HG02885 (cell line): ENCODE measurements around the gene KIF1A.

Source experiments
- ATAC-seq: cut with Tn5 transposase; IDR thresholded peaks from one replicate; pipeline ENCODE4 v1.9.1; 2021; ENCODE audit warnings: mild to moderate bottlenecking; ENCODE audit not compliant: unreplicated experiment, poor library complexity

Gene KIF1A

GRCh38 chr2:240672701-240673190 lies 147.3 kb downstream of the KIF1A start:
- no peak for ATAC-seq

- ATAC-seq = no peak
Measured at GRCh38 chr2:240672076-240672700, 147.8 kb downstream of the KIF1A start.

- ATAC-seq = no peak
Measured at GRCh38 chr2:240670950-240671349, 149.1 kb downstream of the KIF1A start.

- no peak for ATAC-seq
Measured at GRCh38 chr2:240670402-240670801, 149.6 kb downstream of the KIF1A start.

- no peak for ATAC-seq
Measured at GRCh38 chr2:240664622-240665021, 155.4 kb downstream of the KIF1A start.
